ENCODE results near the gene GALNT18.

Gene GALNT18

DNA sequence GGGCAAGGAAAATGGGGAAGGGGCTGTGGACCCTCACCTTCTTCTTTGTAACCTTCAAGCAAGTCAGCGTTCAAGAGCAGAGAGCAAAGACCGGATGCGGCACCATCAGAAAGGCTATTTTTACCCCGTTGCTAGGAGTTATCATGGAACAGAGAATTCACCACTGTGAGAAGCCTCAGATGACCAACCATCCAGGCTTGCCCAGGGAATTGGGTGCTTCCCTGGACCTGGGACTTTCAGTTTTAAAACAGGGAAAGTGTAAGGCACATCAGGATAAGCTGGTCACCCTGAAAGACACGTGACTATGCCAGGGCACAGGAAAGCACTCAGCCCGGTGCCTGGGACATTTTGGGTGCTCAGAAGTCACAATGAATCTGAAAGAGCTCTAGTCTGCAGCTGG, 10.4 kb downstream of the GALNT18 start:
- TF ChIP-seq, protein P1, sequence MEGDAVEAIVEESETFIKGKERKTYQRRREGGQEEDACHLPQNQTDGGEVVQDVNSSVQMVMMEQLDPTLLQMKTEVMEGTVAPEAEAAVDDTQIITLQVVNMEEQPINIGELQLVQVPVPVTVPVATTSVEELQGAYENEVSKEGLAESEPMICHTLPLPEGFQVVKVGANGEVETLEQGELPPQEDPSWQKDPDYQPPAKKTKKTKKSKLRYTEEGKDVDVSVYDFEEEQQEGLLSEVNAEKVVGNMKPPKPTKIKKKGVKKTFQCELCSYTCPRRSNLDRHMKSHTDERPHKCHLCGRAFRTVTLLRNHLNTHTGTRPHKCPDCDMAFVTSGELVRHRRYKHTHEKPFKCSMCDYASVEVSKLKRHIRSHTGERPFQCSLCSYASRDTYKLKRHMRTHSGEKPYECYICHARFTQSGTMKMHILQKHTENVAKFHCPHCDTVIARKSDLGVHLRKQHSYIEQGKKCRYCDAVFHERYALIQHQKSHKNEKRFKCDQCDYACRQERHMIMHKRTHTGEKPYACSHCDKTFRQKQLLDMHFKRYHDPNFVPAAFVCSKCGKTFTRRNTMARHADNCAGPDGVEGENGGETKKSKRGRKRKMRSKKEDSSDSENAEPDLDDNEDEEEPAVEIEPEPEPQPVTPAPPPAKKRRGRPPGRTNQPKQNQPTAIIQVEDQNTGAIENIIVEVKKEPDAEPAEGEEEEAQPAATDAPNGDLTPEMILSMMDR (IDR thresholded peaks at IDR 0.05; ENCODE audit: insufficient read depth, low read length): no peak
- no peak for TF ChIP-seq SPI1 (IDR thresholded peaks at IDR 0.05; ENCODE audit: borderline replicate concordance, low read depth)
- TF ChIP-seq REST (IDR thresholded peaks at IDR 0.05; ENCODE audit: insufficient replicate concordance, low read depth): no peak
- TF ChIP-seq POLR2AphosphoS5 (IDR thresholded peaks at IDR 0.05; ENCODE audit: low read depth): no peak
- TF ChIP-seq GABPA (IDR thresholded peaks at IDR 0.05; ENCODE audit: low read depth): no peak
- no peak for DNase-seq (ENCODE audit: low read depth in 1 of 2, low spot score in 1 of 2)
- Histone ChIP-seq H3K27ac (replicated peaks) (no peak overlapping the region), H3K27me3 (ENCODE audit: insufficient read depth, poor library complexity, severe bottlenecking) (peaks cover 17% of the 10 kb centered on the region), H3K4me3 (replicated peaks; ENCODE audit: insufficient read depth, low read length) (no peak overlapping the region)

GRCh38 chr11:11608783-11609232, 13.0 kb downstream of the GALNT18 start:
- TF ChIP-seq GABPA (IDR thresholded peaks at IDR 0.05; ENCODE audit: low read depth) (no peak), REST (IDR thresholded peaks at IDR 0.05; ENCODE audit: insufficient replicate concordance, low read depth) (no peak), SPI1 (IDR thresholded peaks at IDR 0.05; ENCODE audit: borderline replicate concordance, low read depth) (no peak), POLR2AphosphoS5 (IDR thresholded peaks at IDR 0.05; ENCODE audit: low read depth) (no peak)
- TF ChIP-seq, protein P1 (IDR thresholded peaks at IDR 0.05; ENCODE audit: insufficient read depth, low read length): no peak
- Histone ChIP-seq H3K27me3 (ENCODE audit: insufficient read depth, poor library complexity, severe bottlenecking) (peaks cover 17% of the 10 kb centered on the region), H3K27ac (replicated peaks) (no peak overlapping the region), H3K4me3 (replicated peaks; ENCODE audit: insufficient read depth, low read length) (no peak overlapping the region)
- no peak for DNase-seq (ENCODE audit: low read depth in 1 of 2, low spot score in 1 of 2)

GRCh38 chr11:11607772-11608171, 14.0 kb downstream of the GALNT18 start:
- Histone ChIP-seq H3K4me3 (replicated peaks; ENCODE audit: insufficient read depth, low read length) (no peak overlapping the region), H3K27ac (replicated peaks) (no peak overlapping the region), H3K27me3 (ENCODE audit: insufficient read depth, poor library complexity, severe bottlenecking) (peaks cover 17% of the 10 kb centered on the region)
- DNase-seq (ENCODE audit: low read depth in 1 of 2, low spot score in 1 of 2): no peak
- no peak for TF ChIP-seq REST (IDR thresholded peaks at IDR 0.05; ENCODE audit: insufficient replicate concordance, low read depth)
